ENCODE data around the gene KCTD19.

KCTD19 gene

DNA sequence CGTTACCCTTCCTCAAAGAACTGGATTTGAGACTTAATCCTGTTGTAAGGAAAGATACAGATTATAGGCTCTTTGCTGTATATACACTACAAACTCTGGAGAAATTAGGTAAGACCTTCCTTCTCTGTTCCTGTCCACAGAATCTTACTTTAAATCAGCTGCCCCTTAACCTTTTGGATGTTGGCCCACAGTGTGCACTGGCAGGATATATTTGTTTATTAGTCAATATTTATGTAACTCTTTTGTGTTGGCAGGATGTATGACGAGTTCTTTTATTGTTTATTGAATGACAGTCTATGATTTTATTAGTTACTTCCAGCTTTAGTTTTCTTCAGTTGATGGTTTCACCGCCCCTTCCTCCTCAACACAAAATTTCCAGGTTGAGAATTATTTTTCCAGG is 19.8 kb upstream of the KCTD19 start:
- H3K4me3 ChIP-seq (ENCODE audit: low read length), result no peak overlapping the region
- no peaks in the 10 kb centered on the region for H3K9me2 ChIP-seq (replicated peaks; ENCODE audit: insufficient read depth, low read length)
- no peaks in the 10 kb centered on the region for H3K36me3 ChIP-seq (replicated peaks; ENCODE audit: insufficient read depth, low read length)
- H3K4me2 ChIP-seq (ENCODE audit: low read depth, low read length), result no peak overlapping the region
- TF ChIP-seq EZH2 (optimal IDR thresholded peaks at IDR 0.05; ENCODE audit: low read depth, low read length) (no peak), EZH2phosphoT487 (IDR thresholded peaks at IDR 0.05; ENCODE audit: low read length) (no peak)
- TF ChIP-seq, protein P1, sequence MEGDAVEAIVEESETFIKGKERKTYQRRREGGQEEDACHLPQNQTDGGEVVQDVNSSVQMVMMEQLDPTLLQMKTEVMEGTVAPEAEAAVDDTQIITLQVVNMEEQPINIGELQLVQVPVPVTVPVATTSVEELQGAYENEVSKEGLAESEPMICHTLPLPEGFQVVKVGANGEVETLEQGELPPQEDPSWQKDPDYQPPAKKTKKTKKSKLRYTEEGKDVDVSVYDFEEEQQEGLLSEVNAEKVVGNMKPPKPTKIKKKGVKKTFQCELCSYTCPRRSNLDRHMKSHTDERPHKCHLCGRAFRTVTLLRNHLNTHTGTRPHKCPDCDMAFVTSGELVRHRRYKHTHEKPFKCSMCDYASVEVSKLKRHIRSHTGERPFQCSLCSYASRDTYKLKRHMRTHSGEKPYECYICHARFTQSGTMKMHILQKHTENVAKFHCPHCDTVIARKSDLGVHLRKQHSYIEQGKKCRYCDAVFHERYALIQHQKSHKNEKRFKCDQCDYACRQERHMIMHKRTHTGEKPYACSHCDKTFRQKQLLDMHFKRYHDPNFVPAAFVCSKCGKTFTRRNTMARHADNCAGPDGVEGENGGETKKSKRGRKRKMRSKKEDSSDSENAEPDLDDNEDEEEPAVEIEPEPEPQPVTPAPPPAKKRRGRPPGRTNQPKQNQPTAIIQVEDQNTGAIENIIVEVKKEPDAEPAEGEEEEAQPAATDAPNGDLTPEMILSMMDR (IDR thresholded peaks at IDR 0.05; ENCODE audit: low read length), result no peak
- H3F3A ChIP-seq (ENCODE audit: insufficient read depth, low read length), result no peaks in the 10 kb centered on the region
- no peaks in the 10 kb centered on the region for H3K4me1 ChIP-seq (ENCODE audit: low read length)
- H3K9ac ChIP-seq (ENCODE audit: low read length), result no peak overlapping the region
- H4K20me1 ChIP-seq (ENCODE audit: insufficient read depth, low read length), result no peaks in the 10 kb centered on the region
- no peaks in the 10 kb centered on the region for H3K27me3 ChIP-seq (replicated peaks; ENCODE audit: insufficient read depth, low read length)
- H3K9me3 ChIP-seq (replicated peaks; ENCODE audit: insufficient read depth, low read length), result no peaks in the 10 kb centered on the region
- H3K27ac ChIP-seq (ENCODE audit: low read length), result no peak overlapping the region
- no peak for DNase-seq
- H2AFZ ChIP-seq (ENCODE audit: low read length), result no peak overlapping the region
- no peaks in the 10 kb centered on the region for H3K79me2 ChIP-seq (ENCODE audit: low read length)

DNA sequence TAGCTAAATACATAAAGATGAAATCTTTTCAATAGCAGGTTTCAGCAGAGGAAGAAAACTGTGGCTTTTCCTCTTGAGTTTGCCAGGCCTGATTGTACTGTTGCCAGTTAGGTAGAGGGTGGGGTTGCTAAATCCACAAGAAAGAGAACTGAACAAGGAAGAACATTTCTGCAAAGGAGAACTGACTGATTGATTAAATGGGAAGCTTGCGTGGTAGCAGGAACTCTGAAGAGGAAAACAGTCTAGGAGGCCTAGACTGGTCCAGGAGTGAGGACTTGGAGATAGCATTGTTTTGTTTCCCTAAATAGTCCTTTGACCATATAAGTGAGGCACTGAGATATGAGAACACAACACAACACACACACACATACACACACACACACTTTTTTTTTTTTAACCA is 18.9 kb upstream of the KCTD19 start:
- no peaks in the 10 kb centered on the region for H3K27me3 ChIP-seq (replicated peaks; ENCODE audit: insufficient read depth, low read length)
- H3K27ac ChIP-seq (ENCODE audit: low read length), result no peak overlapping the region
- H3K9me3 ChIP-seq (replicated peaks; ENCODE audit: insufficient read depth, low read length), result no peaks in the 10 kb centered on the region
- H3K79me2 ChIP-seq (ENCODE audit: low read length), result no peaks in the 10 kb centered on the region
- no peak for DNase-seq
- no peaks in the 10 kb centered on the region for H4K20me1 ChIP-seq (ENCODE audit: insufficient read depth, low read length)
- no peak for TF ChIP-seq EZH2phosphoT487 (IDR thresholded peaks at IDR 0.05; ENCODE audit: low read length)
- TF ChIP-seq, protein P1 (IDR thresholded peaks at IDR 0.05; ENCODE audit: low read length), result no peak
- TF ChIP-seq EZH2 (optimal IDR thresholded peaks at IDR 0.05; ENCODE audit: low read depth, low read length), result no peak
- no peak overlapping the region for H2AFZ ChIP-seq (ENCODE audit: low read length)
- no peaks in the 10 kb centered on the region for H3F3A ChIP-seq (ENCODE audit: insufficient read depth, low read length)
- H3K4me2 ChIP-seq (ENCODE audit: low read depth, low read length), result no peak overlapping the region
- no peaks in the 10 kb centered on the region for H3K4me1 ChIP-seq (ENCODE audit: low read length)
- no peaks in the 10 kb centered on the region for H3K36me3 ChIP-seq (replicated peaks; ENCODE audit: insufficient read depth, low read length)
- H3K9me2 ChIP-seq (replicated peaks; ENCODE audit: insufficient read depth, low read length), result no peaks in the 10 kb centered on the region
- H3K9ac ChIP-seq (ENCODE audit: low read length), result no peak overlapping the region
- no peak overlapping the region for H3K4me3 ChIP-seq (ENCODE audit: low read length)

DNA sequence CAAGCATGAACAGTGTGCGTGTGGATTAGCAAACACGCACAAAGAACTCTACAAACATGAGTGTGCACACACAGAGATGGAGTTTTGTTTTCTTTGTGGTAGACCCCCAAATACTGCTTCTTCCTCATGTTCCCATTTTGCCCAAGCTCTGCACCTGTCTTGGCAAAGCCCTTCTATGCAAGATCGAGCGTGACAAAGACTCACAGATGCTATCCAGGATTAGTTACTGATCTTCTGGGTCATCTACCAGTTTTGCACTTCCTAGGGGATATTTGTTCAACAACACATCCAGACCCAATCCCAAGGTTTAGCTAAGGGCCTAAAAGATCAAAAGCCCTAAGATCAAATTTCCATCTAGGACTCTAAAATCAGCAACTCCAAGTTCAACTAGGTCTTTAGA is 16.1 kb upstream of the KCTD19 start:
- Histone ChIP-seq H3K9me3 (replicated peaks; ENCODE audit: insufficient read depth, low read length) (no peaks in the 10 kb centered on the region), H3K27ac (ENCODE audit: low read length) (no peak overlapping the region), H3K79me2 (ENCODE audit: low read length) (no peaks in the 10 kb centered on the region), H3F3A (ENCODE audit: insufficient read depth, low read length) (no peaks in the 10 kb centered on the region), H3K27me3 (replicated peaks; ENCODE audit: insufficient read depth, low read length) (no peaks in the 10 kb centered on the region), H2AFZ (ENCODE audit: low read length) (no peak overlapping the region), H3K36me3 (replicated peaks; ENCODE audit: insufficient read depth, low read length) (no peaks in the 10 kb centered on the region), H3K9ac (ENCODE audit: low read length) (no peak overlapping the region), H3K4me3 (ENCODE audit: low read length) (no peak overlapping the region), H3K4me1 (ENCODE audit: low read length) (no peaks in the 10 kb centered on the region), H4K20me1 (ENCODE audit: insufficient read depth, low read length) (no peaks in the 10 kb centered on the region), H3K9me2 (replicated peaks; ENCODE audit: insufficient read depth, low read length) (no peaks in the 10 kb centered on the region), H3K4me2 (ENCODE audit: low read depth, low read length) (no peak overlapping the region)
- no peak for DNase-seq
- TF ChIP-seq, protein P1 (IDR thresholded peaks at IDR 0.05; ENCODE audit: low read length), result no peak
- TF ChIP-seq EZH2 (optimal IDR thresholded peaks at IDR 0.05; ENCODE audit: low read depth, low read length) (no peak), EZH2phosphoT487 (IDR thresholded peaks at IDR 0.05; ENCODE audit: low read length) (no peak)

Measured in MM.1S (cell line).